ENCODE data around the gene TRABD2A. TPM values are rescaled to one million over a fixed set of nuclear protein-coding genes. Genes with fewer than 3 reads are reported as not detected.

The TRABD2A gene
- total RNA-seq, 2 donors from 2014 or later, result 60.5 to 93.7 TPM

- peaks cover 38% of the 10 kb centered on the region for H3K4me1 Mint-ChIP-seq
- H3K27ac Mint-ChIP-seq, result peak overlapping the region; percentile 94
- H3K36me3 Mint-ChIP-seq (ENCODE audit: low read depth), result no peaks in the 10 kb centered on the region
- H3K27me3 Mint-ChIP-seq, result no peaks in the 10 kb centered on the region
- ATAC-seq (no peak), DNase-seq (no peak)
- H3K9me3 ChIP-seq (ENCODE audit: control insufficient read depth, low read length, poor library complexity, severe bottlenecking), result no peaks in the 10 kb centered on the region
- H3K4me3 Mint-ChIP-seq, result no peak overlapping the region
Measured at GRCh38 chr2:84897773-84898172, 16.9 kb upstream of the TRABD2A start.

- DNase-seq (no peak), ATAC-seq (no peak)
- Mint-ChIP-seq H3K27me3 (no peaks in the 10 kb centered on the region), H3K4me1 (peaks cover 36% of the 10 kb centered on the region), H3K36me3 (ENCODE audit: low read depth) (no peaks in the 10 kb centered on the region), H3K4me3 (no peak overlapping the region), H3K27ac (peak overlapping the region; percentile 94)
- no peaks in the 10 kb centered on the region for H3K9me3 ChIP-seq (ENCODE audit: control insufficient read depth, low read length, poor library complexity, severe bottlenecking)
Measured at GRCh38 chr2:84896567-84896966, 15.7 kb upstream of the TRABD2A start.

- Mint-ChIP-seq H3K36me3 (ENCODE audit: low read depth) (no peaks in the 10 kb centered on the region), H3K27ac (peak overlapping the region; percentile 93), H3K4me1 (peaks cover 33% of the 10 kb centered on the region), H3K27me3 (no peaks in the 10 kb centered on the region), H3K4me3 (peak overlapping the region; percentile 79)
- no peaks in the 10 kb centered on the region for H3K9me3 ChIP-seq (ENCODE audit: control insufficient read depth, low read length, poor library complexity, severe bottlenecking)
- DNase-seq (no peak), ATAC-seq (peak; percentile 71)
Measured at GRCh38 chr2:84894758-84895520, 14.1 kb upstream of the TRABD2A start.

GRCh38 chr2:84894131-84894586 is 13.3 kb upstream of the TRABD2A start:
- Mint-ChIP-seq H3K4me3 (peak overlapping the region; percentile 79), H3K36me3 (ENCODE audit: low read depth) (no peaks in the 10 kb centered on the region), H3K27me3 (no peaks in the 10 kb centered on the region), H3K27ac (peak overlapping the region; percentile 93), H3K4me1 (peaks cover 39% of the 10 kb centered on the region)
- no peak for ATAC-seq
- DNase-seq, result no peak
- H3K9me3 ChIP-seq (ENCODE audit: control insufficient read depth, low read length, poor library complexity, severe bottlenecking), result no peaks in the 10 kb centered on the region

- Mint-ChIP-seq H3K4me3 (no peak overlapping the region), H3K36me3 (ENCODE audit: low read depth) (no peaks in the 10 kb centered on the region), H3K27ac (no peak overlapping the region), H3K4me1 (peaks cover 44% of the 10 kb centered on the region), H3K27me3 (no peaks in the 10 kb centered on the region)
- ATAC-seq (no peak), DNase-seq (no peak)
- no peaks in the 10 kb centered on the region for H3K9me3 ChIP-seq (ENCODE audit: control insufficient read depth, low read length, poor library complexity, severe bottlenecking)
Measured at GRCh38 chr2:84891355-84892010, 10.6 kb upstream of the TRABD2A start.

GRCh38 chr2:84889332-84889731 is 8.4 kb upstream of the TRABD2A start:
- H3K36me3 Mint-ChIP-seq (ENCODE audit: low read depth), result no peaks in the 10 kb centered on the region
- ATAC-seq (peak; percentile 24), DNase-seq (no peak)
- no peaks in the 10 kb centered on the region for H3K9me3 ChIP-seq (ENCODE audit: control insufficient read depth, low read length, poor library complexity, severe bottlenecking)
- peak overlapping the region; percentile 92 for H3K4me3 Mint-ChIP-seq
- H3K4me1 Mint-ChIP-seq, result peaks cover 31% of the 10 kb centered on the region
- H3K27ac Mint-ChIP-seq, result peak overlapping the region; percentile 100
- no peaks in the 10 kb centered on the region for H3K27me3 Mint-ChIP-seq

- ATAC-seq (peak; percentile 93), DNase-seq (no peak)
- H3K9me3 ChIP-seq (ENCODE audit: control insufficient read depth, low read length, poor library complexity, severe bottlenecking), result no peaks in the 10 kb centered on the region
- H3K4me1 Mint-ChIP-seq, result peaks cover 27% of the 10 kb centered on the region
- H3K27ac Mint-ChIP-seq, result peak overlapping the region; percentile 100
- peak overlapping the region; percentile 92 for H3K4me3 Mint-ChIP-seq
- no peaks in the 10 kb centered on the region for H3K36me3 Mint-ChIP-seq (ENCODE audit: low read depth)
- H3K27me3 Mint-ChIP-seq, result no peaks in the 10 kb centered on the region
Measured at GRCh38 chr2:84888401-84889276, 7.8 kb upstream of the TRABD2A start.

GRCh38 chr2:84886791-84887190 is 5.9 kb upstream of the TRABD2A start:
- Mint-ChIP-seq H3K4me3 (no peak overlapping the region), H3K4me1 (peaks cover 40% of the 10 kb centered on the region), H3K27me3 (no peaks in the 10 kb centered on the region), H3K36me3 (ENCODE audit: low read depth) (no peaks in the 10 kb centered on the region), H3K27ac (peak overlapping the region; percentile 87)
- DNase-seq (no peak), ATAC-seq (no peak)
- H3K9me3 ChIP-seq (ENCODE audit: control insufficient read depth, low read length, poor library complexity, severe bottlenecking), result no peaks in the 10 kb centered on the region

- no peaks in the 10 kb centered on the region for H3K27me3 Mint-ChIP-seq
- peaks cover 45% of the 10 kb centered on the region for H3K4me1 Mint-ChIP-seq
- ATAC-seq, result no peak
- H3K4me3 Mint-ChIP-seq, result no peak overlapping the region
- no peaks in the 10 kb centered on the region for H3K9me3 ChIP-seq (ENCODE audit: control insufficient read depth, low read length, poor library complexity, severe bottlenecking)
- H3K27ac Mint-ChIP-seq, result no peak overlapping the region
- DNase-seq, result no peak
- H3K36me3 Mint-ChIP-seq (ENCODE audit: low read depth), result peaks cover 5% of the 10 kb centered on the region
Measured at GRCh38 chr2:84885111-84885510, 4.2 kb upstream of the TRABD2A start.

GRCh38 chr2:84884449-84884848 is 3.6 kb upstream of the TRABD2A start:
- ATAC-seq, result no peak
- Mint-ChIP-seq H3K36me3 (ENCODE audit: low read depth) (peaks cover 5% of the 10 kb centered on the region), H3K4me3 (no peak overlapping the region), H3K27me3 (no peaks in the 10 kb centered on the region), H3K4me1 (peaks cover 44% of the 10 kb centered on the region), H3K27ac (no peak overlapping the region)
- DNase-seq, result no peak
- no peaks in the 10 kb centered on the region for H3K9me3 ChIP-seq (ENCODE audit: control insufficient read depth, low read length, poor library complexity, severe bottlenecking)

GRCh38 chr2:84882775-84883550 is 2.1 kb upstream of the TRABD2A start:
- Mint-ChIP-seq H3K36me3 (ENCODE audit: low read depth) (peaks cover 5% of the 10 kb centered on the region), H3K4me1 (peaks cover 40% of the 10 kb centered on the region), H3K4me3 (peak overlapping the region; percentile 99), H3K27me3 (no peaks in the 10 kb centered on the region), H3K27ac (peak overlapping the region; percentile 96)
- no peak for ATAC-seq
- no peaks in the 10 kb centered on the region for H3K9me3 ChIP-seq (ENCODE audit: control insufficient read depth, low read length, poor library complexity, severe bottlenecking)
- no peak for DNase-seq

- no peak for DNase-seq
- peaks cover 45% of the 10 kb centered on the region for H3K4me1 Mint-ChIP-seq
- no peaks in the 10 kb centered on the region for H3K27me3 Mint-ChIP-seq
- peak overlapping the region; percentile 99 for H3K4me3 Mint-ChIP-seq
- H3K36me3 Mint-ChIP-seq (ENCODE audit: low read depth), result peaks cover 5% of the 10 kb centered on the region
- H3K27ac Mint-ChIP-seq, result peak overlapping the region; percentile 96
- H3K9me3 ChIP-seq (ENCODE audit: control insufficient read depth, low read length, poor library complexity, severe bottlenecking), result no peaks in the 10 kb centered on the region
- ATAC-seq, result no peak
Measured at GRCh38 chr2:84882414-84882738, 1.5 kb upstream of the TRABD2A start.
